Activated CD4-positive, alpha-beta memory T cell treated with anti-CD3 and anti-CD28 coated beads for 36 hours (primary cell): ENCODE results near the gene ALKAL2. TPM values are rescaled to one million over a fixed set of nuclear protein-coding genes. Genes with fewer than 3 reads are reported as not detected.

Experiments used
- CTCF ChIA-PET: fragments of 350-600 bp; sonication (Branson Sonifier 250); formaldehyde crosslinking; loops from one replicate; lab custom pipeline; 2021; ENCODE audit warnings: antibody characterized with exemption, inconsistent platforms; lab: Charles Lee
- POLR2A ChIA-PET: fragments of 350-600 bp; sonication (Branson Sonifier 250); formaldehyde crosslinking; loops from one replicate; lab custom pipeline; 2021; ENCODE audit warnings: antibody characterized with exemption; lab: Charles Lee
- DNase-seq: peaks from one replicate; pipeline ENCODE4 v3.0.0-alpha.2; 2020
- H3K27ac Mint-ChIP-seq: one replicate; pipeline ENCODE4 v1.8.0; 2021; ENCODE audit warnings: mixed read lengths
- H3K27me3 Mint-ChIP-seq: one replicate; pipeline ENCODE4 v1.8.0; 2021; ENCODE audit warnings: mixed read lengths
- H3K36me3 Mint-ChIP-seq: one replicate; pipeline ENCODE4 v1.8.0; 2021; ENCODE audit warnings: mixed read lengths
- H3K4me1 Mint-ChIP-seq: one replicate; pipeline ENCODE4 v1.8.0; 2021; ENCODE audit warnings: low read depth, mixed read lengths
- H3K4me3 Mint-ChIP-seq: one replicate; pipeline ENCODE4 v1.8.0; 2021; ENCODE audit warnings: mild to moderate bottlenecking, mixed read lengths
- H3K9me3 Mint-ChIP-seq: one replicate; pipeline ENCODE4 v1.8.0; 2021; ENCODE audit warnings: mixed read lengths
- intact Hi-C: fragments of 100-400 bp; cut with micrococcal nuclease; formaldehyde crosslinking; loops from one replicate; pipeline ENCODE4 v1.15.1; 2023
- total RNA-seq, 2 experiments: library from RNA; stranded (reverse); gene quantifications; one replicate each; pipeline ENCODE4 v1.2.3, GENCODE V29; 2021

ALKAL2 gene
- total RNA-seq, 2 experiments from 2014 or later: not detected

GRCh38 chr2:279956-280649 is 7.8 kb downstream of the ALKAL2 start:
- Mint-ChIP-seq H3K27ac (no peak overlapping the region), H3K4me3 (no peak overlapping the region), H3K4me1 (no peaks in the 10 kb centered on the region), H3K27me3 (no peaks in the 10 kb centered on the region), H3K9me3 (no peaks in the 10 kb centered on the region), H3K36me3 (peaks cover 46% of the 10 kb centered on the region)
- intact Hi-C loops: no loop called here
- no peak for DNase-seq
- ChIA-PET CTCF (no interaction called here), POLR2A (no interaction called here)

DNA sequence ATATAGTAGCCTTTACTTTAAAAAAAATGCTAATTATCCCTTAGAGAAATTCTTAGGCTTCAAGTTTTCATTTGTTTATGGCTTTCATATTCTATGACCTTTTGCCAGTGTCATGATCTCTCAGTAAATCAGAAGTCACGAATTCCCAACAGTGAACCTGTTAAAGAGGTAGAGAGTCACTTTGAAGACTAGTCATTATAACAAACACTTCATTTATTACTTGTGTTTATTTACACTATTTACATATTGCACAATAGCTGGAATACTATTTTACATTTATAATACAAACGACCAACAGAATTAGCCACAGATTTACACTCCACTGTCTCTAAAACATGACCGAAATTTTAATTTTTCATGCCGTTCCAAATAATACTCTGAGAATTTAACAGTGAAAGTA is 8.5 kb downstream of the ALKAL2 start:
- Mint-ChIP-seq H3K27me3 (no peaks in the 10 kb centered on the region), H3K9me3 (no peaks in the 10 kb centered on the region), H3K27ac (no peak overlapping the region), H3K4me3 (no peak overlapping the region), H3K4me1 (peaks cover 2% of the 10 kb centered on the region), H3K36me3 (peaks cover 49% of the 10 kb centered on the region)
- intact Hi-C loops: no loop called here
- DNase-seq: no peak
- ChIA-PET POLR2A (no interaction called here), CTCF (no interaction called here)

GRCh38 chr2:278927-279320 is 9.0 kb downstream of the ALKAL2 start:
- Mint-ChIP-seq H3K27ac (no peak overlapping the region), H3K36me3 (peaks cover 52% of the 10 kb centered on the region), H3K9me3 (no peaks in the 10 kb centered on the region), H3K4me3 (no peak overlapping the region), H3K27me3 (no peaks in the 10 kb centered on the region), H3K4me1 (peaks cover 2% of the 10 kb centered on the region)
- CTCF ChIA-PET: no interaction called here
- intact Hi-C loops: no loop called here
- DNase-seq: no peak
- POLR2A ChIA-PET: no interaction called here

- Mint-ChIP-seq H3K4me3 (no peak overlapping the region), H3K27me3 (no peaks in the 10 kb centered on the region), H3K4me1 (peaks cover 2% of the 10 kb centered on the region), H3K36me3 (peaks cover 50% of the 10 kb centered on the region), H3K9me3 (no peaks in the 10 kb centered on the region), H3K27ac (no peak overlapping the region)
- intact Hi-C loops: no loop called here
- ChIA-PET CTCF (no interaction called here), POLR2A (no interaction called here)
- no peak for DNase-seq
Observed at GRCh38 chr2:278312-278926, 9.5 kb downstream of the ALKAL2 start.

DNA sequence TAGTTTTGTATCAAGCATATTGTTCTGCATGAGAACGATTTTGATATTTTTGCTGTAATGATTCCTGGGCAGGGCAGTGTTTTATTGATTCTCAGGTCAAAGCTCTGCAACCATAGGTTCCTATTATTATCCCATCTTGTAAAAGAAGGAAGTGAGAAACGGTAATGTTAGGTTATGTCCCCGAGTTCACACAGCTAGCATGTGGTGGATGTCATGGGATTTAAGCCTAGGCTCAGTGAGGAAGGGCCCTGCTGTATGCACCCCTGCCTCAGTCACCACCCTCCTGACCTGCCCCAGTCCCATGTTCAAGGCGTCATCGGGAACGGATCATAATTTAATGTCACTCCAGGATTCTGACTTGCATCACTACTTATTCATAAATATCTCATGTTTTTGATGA is 12.4 kb downstream of the ALKAL2 start:
- no peak overlapping the region for H3K27ac Mint-ChIP-seq
- peaks cover 51% of the 10 kb centered on the region for H3K36me3 Mint-ChIP-seq
- H3K27me3 Mint-ChIP-seq: no peaks in the 10 kb centered on the region
- CTCF ChIA-PET: no interaction called here
- POLR2A ChIA-PET: interaction anchor here (0.6 kb wide), 1 partner anchor 75 kb away, joined by 3 read pairs; no protein-coding TSS in a partner anchor
- no peaks in the 10 kb centered on the region for H3K9me3 Mint-ChIP-seq
- no peak for DNase-seq
- H3K4me3 Mint-ChIP-seq: no peak overlapping the region
- intact Hi-C loops: no loop called here
- peaks cover 8% of the 10 kb centered on the region for H3K4me1 Mint-ChIP-seq

- POLR2A ChIA-PET: no interaction called here
- H3K27ac Mint-ChIP-seq: no peak overlapping the region
- intact Hi-C loops: no loop called here
- no peaks in the 10 kb centered on the region for H3K9me3 Mint-ChIP-seq
- H3K4me3 Mint-ChIP-seq: no peak overlapping the region
- CTCF ChIA-PET: interaction anchor here (1.3 to 1.4 kb wide), 2 partner anchors 15 to 28 kb away, joined by 4 to 7 read pairs; no protein-coding TSS in a partner anchor
- peaks cover 46% of the 10 kb centered on the region for H3K36me3 Mint-ChIP-seq
- no peak for DNase-seq
- no peaks in the 10 kb centered on the region for H3K27me3 Mint-ChIP-seq
- peaks cover 16% of the 10 kb centered on the region for H3K4me1 Mint-ChIP-seq
Observed at GRCh38 chr2:274503-274902, 13.4 kb downstream of the ALKAL2 start.

DNA sequence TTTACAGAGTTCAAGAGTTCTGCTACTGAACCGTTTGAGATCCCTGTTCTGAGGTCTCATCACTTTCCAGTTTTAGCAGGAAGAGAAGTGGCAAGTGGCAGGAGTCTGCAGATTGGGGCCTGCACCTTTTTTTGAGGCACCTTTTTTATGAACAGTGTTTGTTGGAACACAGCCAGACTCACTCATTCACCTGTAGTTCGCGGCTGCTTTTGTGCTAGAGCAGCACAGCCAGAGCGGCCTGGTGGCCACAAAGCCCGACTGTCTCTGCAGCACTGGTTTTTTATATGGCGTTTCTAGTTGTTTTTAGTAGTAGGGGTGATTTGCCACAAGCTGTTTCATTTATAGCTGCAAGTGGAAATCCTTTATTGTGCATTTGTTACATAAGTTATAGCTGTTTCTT is 14.6 kb downstream of the ALKAL2 start:
- Mint-ChIP-seq H3K4me1 (peaks cover 24% of the 10 kb centered on the region), H3K4me3 (no peak overlapping the region), H3K9me3 (no peaks in the 10 kb centered on the region), H3K27me3 (no peaks in the 10 kb centered on the region), H3K36me3 (peaks cover 38% of the 10 kb centered on the region), H3K27ac (no peak overlapping the region)
- CTCF ChIA-PET: interaction anchor here (1.4 to 1.6 kb wide), 2 partner anchors 17 to 26 kb away, joined by 4 to 5 read pairs; no protein-coding TSS in a partner anchor
- no peak for DNase-seq
- POLR2A ChIA-PET: no interaction called here
- intact Hi-C loops: no loop called here

DNA sequence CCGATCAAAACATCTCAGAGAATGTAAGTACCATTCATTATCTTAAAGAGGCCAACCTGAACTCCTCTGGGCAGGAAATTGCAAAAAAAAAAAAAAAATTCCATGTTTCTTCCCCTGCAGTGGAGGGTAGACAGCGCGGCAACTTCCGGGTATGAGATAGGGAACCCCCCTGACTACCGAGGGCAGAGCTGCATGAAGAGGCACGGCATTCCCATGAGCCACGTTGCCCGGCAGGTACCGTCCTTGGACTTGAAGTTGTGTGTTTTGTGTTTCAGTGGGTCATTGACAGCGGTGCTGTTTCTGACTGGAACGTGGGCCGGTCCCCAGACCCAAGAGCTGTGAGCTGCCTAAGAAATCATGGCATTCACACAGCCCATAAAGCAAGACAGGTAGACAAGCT is 16.0 kb downstream of the ALKAL2 start:
- CTCF ChIA-PET: interaction anchor here (0.7 to 1.9 kb wide), 3 partner anchors 18 to 260 kb away, joined by 4 to 5 read pairs (median 5); no protein-coding TSS in a partner anchor
- Mint-ChIP-seq H3K36me3 (peaks cover 32% of the 10 kb centered on the region), H3K27ac (no peak overlapping the region), H3K9me3 (no peaks in the 10 kb centered on the region), H3K4me1 (peaks cover 36% of the 10 kb centered on the region), H3K27me3 (no peaks in the 10 kb centered on the region), H3K4me3 (no peak overlapping the region)
- intact Hi-C loops: no loop called here
- POLR2A ChIA-PET: interaction anchor here (1.3 kb wide), 1 partner anchor 8 kb away, joined by 3 read pairs; the partner anchor contains the start of gene SH3YL1
- DNase-seq: no peak

- Mint-ChIP-seq H3K36me3 (peaks cover 27% of the 10 kb centered on the region), H3K9me3 (no peaks in the 10 kb centered on the region), H3K4me3 (no peak overlapping the region), H3K27me3 (no peaks in the 10 kb centered on the region), H3K4me1 (peaks cover 45% of the 10 kb centered on the region), H3K27ac (no peak overlapping the region)
- ChIA-PET CTCF (interaction anchor here (0.9 to 1.9 kb wide), 2 partner anchors 19 to 24 kb away, joined by 3 to 5 read pairs; no protein-coding TSS in a partner anchor), POLR2A (no interaction called here)
- intact Hi-C loops: no loop called here
- DNase-seq: no peak
Observed at GRCh38 chr2:270861-271260, 17.0 kb downstream of the ALKAL2 start.

GRCh38 chr2:269356-270030 is 18.4 kb downstream of the ALKAL2 start:
- ChIA-PET CTCF (no interaction called here), POLR2A (no interaction called here)
- H3K36me3 Mint-ChIP-seq: peaks cover 26% of the 10 kb centered on the region
- no peak for DNase-seq
- H3K9me3 Mint-ChIP-seq: no peaks in the 10 kb centered on the region
- H3K4me3 Mint-ChIP-seq: no peak overlapping the region
- H3K27ac Mint-ChIP-seq: no peak overlapping the region
- H3K4me1 Mint-ChIP-seq: peaks cover 46% of the 10 kb centered on the region
- H3K27me3 Mint-ChIP-seq: no peaks in the 10 kb centered on the region
- intact Hi-C loops: no loop called here

- intact Hi-C loops: no loop called here
- Mint-ChIP-seq H3K9me3 (no peaks in the 10 kb centered on the region), H3K4me3 (no peak overlapping the region), H3K27ac (no peak overlapping the region), H3K36me3 (peaks cover 23% of the 10 kb centered on the region), H3K27me3 (no peaks in the 10 kb centered on the region), H3K4me1 (peaks cover 48% of the 10 kb centered on the region)
- CTCF ChIA-PET: no interaction called here
- POLR2A ChIA-PET: no interaction called here
- DNase-seq: no peak
Observed at GRCh38 chr2:268323-268722, 19.6 kb downstream of the ALKAL2 start.
